NT2/D1 (cell line): Measurements from ENCODE around the gene DENND5A.

Experiments used
- SUZ12 ChIP-seq: IDR thresholded peaks from 2 replicates; pipeline ENCODE4 v1.6.1; 2011; ENCODE audit not compliant: insufficient read length, insufficient read depth; ENCODE audit errors: extremely low read depth
- YY1 ChIP-seq: IDR thresholded peaks from 2 replicates; pipeline ENCODE4 v1.6.1; 2011; ENCODE audit not compliant: insufficient read length, insufficient read depth
- ZNF274 ChIP-seq: IDR thresholded peaks from 2 replicates; pipeline ENCODE4 v1.6.1; 2011; ENCODE audit warnings: mild to moderate bottlenecking, low read depth, low read length

- TF ChIP-seq ZNF274 (no peak), SUZ12 (no peak), YY1 (no peak)
These were observed 114.2 kb downstream of the DENND5A start for GRCh38 chr11:9150926-9151325.
